Osteoblast (primary cell): ENCODE results near the gene XIRP2. TPM values are rescaled to one million over a fixed set of nuclear protein-coding genes. Genes with fewer than 3 reads are reported as not detected.

Source experiments
- DNase-seq: peaks from one replicate; pipeline ENCODE4 v3.0.0; 2011; ENCODE audit warnings: low spot score, mixed read lengths; ENCODE audit not compliant: insufficient read length; ENCODE audit errors: missing footprints
- H2AFZ ChIP-seq: 2 replicates; pipeline ENCODE4 v1.6.0; 2011; ENCODE audit warnings: mild to moderate bottlenecking, low read length
- H3K27ac ChIP-seq: 2 replicates; pipeline ENCODE4 v1.5.1; 2011; ENCODE audit warnings: mild to moderate bottlenecking, low read depth, low read length, moderate library complexity
- H3K27me3 ChIP-seq: 2 replicates; pipeline ENCODE4 v1.6.0; 2012; ENCODE audit warnings: mild to moderate bottlenecking, control low read depth, inconsistent platforms, low read length, moderate library complexity; ENCODE audit not compliant: insufficient read depth
- H3K36me3 ChIP-seq: 2 replicates; pipeline ENCODE4 v1.5.1; 2011; ENCODE audit warnings: mild to moderate bottlenecking, low read length, control low read depth, moderate library complexity; ENCODE audit not compliant: insufficient read depth
- H3K4me1 ChIP-seq: 2 replicates; pipeline ENCODE4 v1.5.1; 2011; ENCODE audit warnings: mild to moderate bottlenecking, low read length, control low read depth, moderate library complexity; ENCODE audit not compliant: insufficient read depth
- H3K4me2 ChIP-seq: 2 replicates; pipeline ENCODE4 v1.6.0; 2011; ENCODE audit warnings: mild to moderate bottlenecking, low read length; ENCODE audit not compliant: insufficient read depth
- H3K4me3 ChIP-seq: fragments of 200-600 bp; sonication (generic); 3 replicates; pipeline ENCODE4 v1.5.1; 2012; ENCODE audit warnings: mild to moderate bottlenecking, low read length, inconsistent platforms; ENCODE audit not compliant: insufficient read depth
- H3K79me2 ChIP-seq: 2 replicates; pipeline ENCODE4 v1.6.0; 2012; ENCODE audit warnings: mild to moderate bottlenecking, low read length, control low read depth, inconsistent platforms; ENCODE audit not compliant: insufficient read depth
- H3K9me3 ChIP-seq: 2 replicates; pipeline ENCODE4 v1.5.1; 2011; ENCODE audit warnings: low read depth, low read length, control low read depth
- H4K20me1 ChIP-seq: 2 replicates; pipeline ENCODE4 v1.6.0; 2012; ENCODE audit warnings: mild to moderate bottlenecking, low read length, control low read depth; ENCODE audit not compliant: insufficient read depth
- CTCF ChIP-seq: IDR thresholded peaks from 2 replicates; pipeline ENCODE4 v1.5.1; 2011; ENCODE audit warnings: mild to moderate bottlenecking, low read depth, low read length, moderate library complexity; ENCODE audit errors: extremely low read depth
- total RNA-seq: library from RNA; depleted of rRNA; stranded (reverse); fragments of >200 nt; gene quantifications from 2 replicates; pipeline ENCODE4 v1.2.3, GENCODE V29; 2012

XIRP2 gene
- total RNA-seq, 1 donor = not detected

GRCh38 chr2:167136879-167137596 is 248.8 kb downstream of the XIRP2 start:
- Histone ChIP-seq H3K79me2 (no peaks in the 10 kb centered on the region), H3K36me3 (no peaks in the 10 kb centered on the region), H3K4me1 (peaks cover 29% of the 10 kb centered on the region), H3K4me2 (no peak overlapping the region), H3K4me3 (no peak overlapping the region), H3K27ac (no peak overlapping the region), H3K9me3 (no peaks in the 10 kb centered on the region), H4K20me1 (no peaks in the 10 kb centered on the region), H2AFZ (no peak overlapping the region), H3K27me3 (no peaks in the 10 kb centered on the region)
- no peak for TF ChIP-seq CTCF
- DNase-seq = no peak

GRCh38 chr2:167140330-167140729 is 252.1 kb downstream of the XIRP2 start:
- no peak overlapping the region for H2AFZ ChIP-seq
- no peak for TF ChIP-seq CTCF
- peak overlapping the region; percentile 35 for H3K27ac ChIP-seq

GRCh38 chr2:167140767-167141166 is 252.5 kb downstream of the XIRP2 start:
- Histone ChIP-seq H3K27me3 (no peaks in the 10 kb centered on the region), H3K79me2 (no peaks in the 10 kb centered on the region), H2AFZ (no peak overlapping the region), H4K20me1 (no peaks in the 10 kb centered on the region), H3K36me3 (no peaks in the 10 kb centered on the region), H3K27ac (peak overlapping the region; percentile 67), H3K4me2 (no peak overlapping the region), H3K9me3 (no peaks in the 10 kb centered on the region), H3K4me1 (peaks cover 13% of the 10 kb centered on the region), H3K4me3 (no peak overlapping the region)
- no peak for TF ChIP-seq CTCF
- DNase-seq = peak; percentile 70

More at GRCh38 chr2:167140330-167140729, 252.1 kb downstream of the XIRP2 start:
- H3K36me3 ChIP-seq = no peaks in the 10 kb centered on the region
- H3K4me1 ChIP-seq = peaks cover 17% of the 10 kb centered on the region
- no peak for DNase-seq
- no peaks in the 10 kb centered on the region for H3K9me3 ChIP-seq
- H3K79me2 ChIP-seq = no peaks in the 10 kb centered on the region
- no peaks in the 10 kb centered on the region for H4K20me1 ChIP-seq
- no peak overlapping the region for H3K4me2 ChIP-seq
- H3K27me3 ChIP-seq = no peaks in the 10 kb centered on the region
- no peak overlapping the region for H3K4me3 ChIP-seq

- Histone ChIP-seq H3K27me3 (no peaks in the 10 kb centered on the region), H3K4me1 (peaks cover 11% of the 10 kb centered on the region), H4K20me1 (no peaks in the 10 kb centered on the region), H3K4me3 (no peak overlapping the region), H3K36me3 (no peaks in the 10 kb centered on the region), H2AFZ (no peak overlapping the region), H3K9me3 (no peaks in the 10 kb centered on the region), H3K79me2 (no peaks in the 10 kb centered on the region), H3K27ac (no peak overlapping the region), H3K4me2 (no peak overlapping the region)
- no peak for DNase-seq
- no peak for TF ChIP-seq CTCF
Measured at GRCh38 chr2:167142554-167142953, 254.3 kb downstream of the XIRP2 start.
